Transverse colon (tissue), 4 donors: Measurements from ENCODE around the gene RPS10.

ENCODE experiments used
- POLR2AphosphoS5 ChIP-seq, 3 donors: sonication (generic); formaldehyde crosslinking; IDR thresholded peaks; one replicate each; pipeline ENCODE4 v1.6.1; 2016; ENCODE audit warnings: antibody characterized with exemption in 3 of 3
- TF ChIP-seq, protein P1 (sequence below), 5 experiments: fragments of 200-600 bp in 3 of 5; fragments of 450-650 bp in 2 of 5; sonication (generic) in 3 of 5; IDR thresholded peaks; 1 replicate in 2 of 5; 2 replicates in 3 of 5; pipeline ENCODE4 v1.5.1; 2016 to 2017; ENCODE audit warnings: antibody characterized with exemption in 5 of 5, inconsistent platforms in 3 of 5, mild to moderate bottlenecking in 2 of 5, moderate library complexity in 1 of 5

DNA sequence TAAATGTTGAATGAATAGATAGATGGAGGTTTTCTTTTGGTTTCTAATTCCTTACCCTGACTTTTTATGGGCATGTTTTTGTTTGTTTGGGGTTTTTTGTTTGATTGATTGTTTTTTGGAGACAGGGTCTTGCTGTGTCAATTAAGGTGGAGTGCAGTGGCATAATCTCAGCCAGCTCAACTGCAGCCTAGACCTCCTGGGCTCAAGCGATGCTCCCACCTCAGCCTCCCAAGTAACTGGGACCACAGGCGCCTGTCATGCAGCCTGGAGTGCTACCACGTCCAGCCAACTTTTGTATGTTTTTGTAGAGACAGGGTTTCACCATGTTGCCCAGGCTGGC, 31.9 kb downstream of the RPS10 start:
- TF ChIP-seq, protein P1, sequence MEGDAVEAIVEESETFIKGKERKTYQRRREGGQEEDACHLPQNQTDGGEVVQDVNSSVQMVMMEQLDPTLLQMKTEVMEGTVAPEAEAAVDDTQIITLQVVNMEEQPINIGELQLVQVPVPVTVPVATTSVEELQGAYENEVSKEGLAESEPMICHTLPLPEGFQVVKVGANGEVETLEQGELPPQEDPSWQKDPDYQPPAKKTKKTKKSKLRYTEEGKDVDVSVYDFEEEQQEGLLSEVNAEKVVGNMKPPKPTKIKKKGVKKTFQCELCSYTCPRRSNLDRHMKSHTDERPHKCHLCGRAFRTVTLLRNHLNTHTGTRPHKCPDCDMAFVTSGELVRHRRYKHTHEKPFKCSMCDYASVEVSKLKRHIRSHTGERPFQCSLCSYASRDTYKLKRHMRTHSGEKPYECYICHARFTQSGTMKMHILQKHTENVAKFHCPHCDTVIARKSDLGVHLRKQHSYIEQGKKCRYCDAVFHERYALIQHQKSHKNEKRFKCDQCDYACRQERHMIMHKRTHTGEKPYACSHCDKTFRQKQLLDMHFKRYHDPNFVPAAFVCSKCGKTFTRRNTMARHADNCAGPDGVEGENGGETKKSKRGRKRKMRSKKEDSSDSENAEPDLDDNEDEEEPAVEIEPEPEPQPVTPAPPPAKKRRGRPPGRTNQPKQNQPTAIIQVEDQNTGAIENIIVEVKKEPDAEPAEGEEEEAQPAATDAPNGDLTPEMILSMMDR (IDR thresholded peaks at IDR 0.05), result no peak
- TF ChIP-seq POLR2AphosphoS5 (IDR thresholded peaks at IDR 0.05), result no peak
